ENCODE data around the gene WNT3.

DNA sequence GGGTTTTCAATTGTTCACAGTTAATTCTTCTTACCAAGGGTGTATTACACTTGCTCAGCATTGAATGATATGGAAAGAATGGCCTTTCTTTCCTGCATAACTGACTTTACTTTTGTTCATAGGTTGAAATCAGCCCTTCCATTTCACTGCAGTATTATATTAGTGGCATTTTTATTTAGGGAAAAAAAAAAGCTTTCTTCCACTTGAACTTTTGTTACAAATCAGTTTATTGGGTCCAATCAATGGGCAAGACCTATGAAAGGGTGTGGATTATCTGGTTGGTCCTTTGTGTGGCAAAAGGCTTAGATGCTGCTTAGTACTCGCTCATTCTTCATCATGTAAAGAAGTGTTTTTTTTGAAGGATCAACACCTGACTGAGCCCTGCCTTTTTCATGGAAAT is 74.1 kb downstream of the WNT3 start:
- TF ChIP-seq, protein P1, sequence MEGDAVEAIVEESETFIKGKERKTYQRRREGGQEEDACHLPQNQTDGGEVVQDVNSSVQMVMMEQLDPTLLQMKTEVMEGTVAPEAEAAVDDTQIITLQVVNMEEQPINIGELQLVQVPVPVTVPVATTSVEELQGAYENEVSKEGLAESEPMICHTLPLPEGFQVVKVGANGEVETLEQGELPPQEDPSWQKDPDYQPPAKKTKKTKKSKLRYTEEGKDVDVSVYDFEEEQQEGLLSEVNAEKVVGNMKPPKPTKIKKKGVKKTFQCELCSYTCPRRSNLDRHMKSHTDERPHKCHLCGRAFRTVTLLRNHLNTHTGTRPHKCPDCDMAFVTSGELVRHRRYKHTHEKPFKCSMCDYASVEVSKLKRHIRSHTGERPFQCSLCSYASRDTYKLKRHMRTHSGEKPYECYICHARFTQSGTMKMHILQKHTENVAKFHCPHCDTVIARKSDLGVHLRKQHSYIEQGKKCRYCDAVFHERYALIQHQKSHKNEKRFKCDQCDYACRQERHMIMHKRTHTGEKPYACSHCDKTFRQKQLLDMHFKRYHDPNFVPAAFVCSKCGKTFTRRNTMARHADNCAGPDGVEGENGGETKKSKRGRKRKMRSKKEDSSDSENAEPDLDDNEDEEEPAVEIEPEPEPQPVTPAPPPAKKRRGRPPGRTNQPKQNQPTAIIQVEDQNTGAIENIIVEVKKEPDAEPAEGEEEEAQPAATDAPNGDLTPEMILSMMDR (IDR thresholded peaks at IDR 0.05): no peak
- TF ChIP-seq POLR2A (IDR thresholded peaks at IDR 0.05) (no peak), EP300 (IDR thresholded peaks at IDR 0.05) (no peak)
